GM19397 (cell line): ENCODE results near the gene TMSB10.
"Not testable (repeated sequence)": the region's sequence is repeated elsewhere in the genome, so short reads cannot be mapped to it uniquely, and the experiment has no call there.

ENCODE experiments used
- ATAC-seq: cut with Tn5 transposase; IDR thresholded peaks from one replicate; pipeline ENCODE4 v1.9.1; 2021; ENCODE audit warnings: mild to moderate bottlenecking, moderate library complexity; ENCODE audit not compliant: unreplicated experiment

Gene TMSB10

DNA sequence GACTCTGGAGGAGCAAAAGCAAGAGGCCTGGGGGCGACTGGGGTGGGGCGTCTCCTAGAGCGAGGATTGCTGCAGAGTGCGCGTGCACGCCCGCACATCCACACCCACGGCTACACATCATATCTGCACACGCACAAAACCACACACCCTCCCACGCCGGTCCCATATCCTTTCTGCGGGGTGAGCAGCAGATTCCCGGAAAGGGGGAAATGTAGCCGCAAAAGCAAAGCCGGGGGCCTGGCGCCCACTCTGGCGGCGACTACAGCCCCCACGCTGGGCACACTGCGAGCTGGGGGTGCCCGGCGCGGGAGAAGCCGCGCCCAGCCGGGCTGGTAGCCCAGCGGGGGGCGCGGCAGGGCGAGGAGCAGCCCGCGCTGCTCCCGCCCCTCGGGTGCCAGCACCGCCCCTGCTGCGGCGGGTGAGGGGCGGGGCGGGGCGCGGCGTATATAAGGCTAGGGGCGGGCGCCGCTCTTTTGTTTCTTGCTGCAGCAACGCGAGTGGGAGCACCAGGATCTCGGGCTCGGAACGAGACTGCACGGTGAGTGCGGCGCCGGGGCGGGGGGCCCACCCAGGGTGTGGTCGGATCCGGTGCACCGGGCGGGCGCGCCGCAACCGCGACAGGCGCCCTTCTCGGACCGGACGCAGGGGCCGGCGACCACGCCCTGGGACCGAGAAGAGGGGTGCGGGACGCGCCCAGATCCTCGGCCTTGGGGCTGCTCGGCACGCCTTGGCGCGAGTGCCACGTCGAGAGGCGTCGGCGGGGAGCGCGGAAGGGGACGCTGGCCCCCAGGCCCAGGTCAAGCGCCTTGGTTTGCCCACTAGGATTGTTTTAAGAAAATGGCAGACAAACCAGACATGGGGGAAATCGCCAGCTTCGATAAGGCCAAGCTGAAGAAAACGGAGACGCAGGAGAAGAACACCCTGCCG lies at the start of gene TMSB10:
Gene TMSB10 (plus strand): TSS at position 476 of the 927 bp plus-strand sequence.
- peak; percentile 77 for ATAC-seq

GRCh38 chr2:84855731-84856130 lies 49.7 kb upstream of the TMSB10 start:
- ATAC-seq = no peak

DNA sequence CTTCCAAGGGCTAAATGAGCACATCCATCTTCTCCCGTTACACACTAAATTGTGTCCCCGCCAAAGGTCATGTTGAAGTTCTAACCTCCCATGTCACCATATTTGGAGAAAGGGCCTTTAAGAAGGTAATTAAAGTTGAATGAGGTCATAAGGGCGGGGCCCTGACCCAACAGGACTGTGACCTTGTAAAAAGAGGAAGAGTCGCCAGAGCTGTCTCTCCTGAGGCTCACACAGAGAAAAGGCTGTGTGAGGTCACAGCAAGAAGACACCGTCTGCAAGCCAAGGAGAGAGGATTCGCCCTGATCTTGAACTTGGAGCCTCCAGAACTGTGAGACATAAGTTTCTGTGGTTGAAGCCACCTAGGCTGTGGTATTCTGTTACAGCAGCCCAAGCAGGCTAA lies 48.7 kb upstream of the TMSB10 start:
- peak; percentile 46 for ATAC-seq

DNA sequence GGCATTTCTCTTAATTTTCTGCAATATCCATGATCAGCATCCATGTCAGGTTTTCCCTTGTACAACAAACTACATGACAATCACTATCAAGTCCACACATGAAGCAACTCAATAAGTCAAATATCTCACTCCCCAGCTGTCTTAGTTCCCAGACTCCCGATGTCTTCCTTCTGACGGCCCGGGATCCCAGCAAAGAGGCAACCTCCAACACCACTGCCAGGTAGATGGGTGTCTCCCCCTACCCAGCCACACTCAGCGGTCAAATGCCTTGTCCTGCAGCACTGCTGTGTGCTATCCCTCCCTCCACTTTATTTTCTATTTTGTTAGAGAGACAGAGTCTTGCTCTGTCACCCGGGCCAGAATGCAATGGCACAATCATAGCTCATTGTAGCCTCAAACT lies 47.9 kb upstream of the TMSB10 start:
- ATAC-seq = no peak

DNA sequence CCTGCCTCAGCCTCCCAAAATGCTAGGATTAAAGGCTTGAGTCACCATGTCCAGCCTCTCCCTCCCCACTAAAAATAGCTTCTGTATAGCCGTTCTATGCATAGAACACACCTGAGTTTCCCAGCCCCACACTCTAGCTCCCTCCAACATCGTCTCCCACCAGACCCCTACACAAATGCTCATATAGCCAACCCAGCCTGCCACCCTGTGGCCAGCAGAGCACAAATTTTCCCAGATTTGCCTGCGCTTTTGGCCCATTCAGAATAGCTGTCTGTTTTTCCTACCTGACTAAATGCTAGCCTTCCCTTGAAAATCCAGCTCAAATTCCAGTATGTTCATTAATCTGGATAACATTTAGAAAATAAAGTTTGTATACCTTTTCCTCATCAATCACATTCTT lies 47.3 kb upstream of the TMSB10 start:
- no peak for ATAC-seq

- ATAC-seq = no peak
Observed at GRCh38 chr2:84858937-84859336, 46.5 kb upstream of the TMSB10 start.

GRCh38 chr2:84861539-84861938 lies 43.9 kb upstream of the TMSB10 start:
- ATAC-seq = no peak

DNA sequence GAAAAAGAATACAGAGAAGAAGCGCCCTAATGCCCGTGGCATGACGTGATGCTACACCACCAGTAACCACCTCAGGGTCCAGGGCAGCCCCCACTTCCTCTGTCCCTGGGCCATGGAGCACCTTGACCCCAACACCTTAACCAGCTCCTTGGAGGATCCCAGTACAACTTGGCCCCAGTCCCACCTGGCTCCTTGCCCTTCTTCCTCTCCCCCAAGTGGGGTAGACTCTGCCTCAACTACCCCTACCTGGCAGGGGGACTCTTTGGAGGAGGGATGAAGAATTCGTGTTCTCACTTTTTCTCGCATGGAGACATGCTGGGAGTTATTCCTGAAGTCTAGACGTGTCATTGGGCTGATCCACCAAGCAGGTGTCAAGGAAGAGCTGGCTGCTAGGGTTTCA lies 43.5 kb upstream of the TMSB10 start:
- ATAC-seq = no peak

DNA sequence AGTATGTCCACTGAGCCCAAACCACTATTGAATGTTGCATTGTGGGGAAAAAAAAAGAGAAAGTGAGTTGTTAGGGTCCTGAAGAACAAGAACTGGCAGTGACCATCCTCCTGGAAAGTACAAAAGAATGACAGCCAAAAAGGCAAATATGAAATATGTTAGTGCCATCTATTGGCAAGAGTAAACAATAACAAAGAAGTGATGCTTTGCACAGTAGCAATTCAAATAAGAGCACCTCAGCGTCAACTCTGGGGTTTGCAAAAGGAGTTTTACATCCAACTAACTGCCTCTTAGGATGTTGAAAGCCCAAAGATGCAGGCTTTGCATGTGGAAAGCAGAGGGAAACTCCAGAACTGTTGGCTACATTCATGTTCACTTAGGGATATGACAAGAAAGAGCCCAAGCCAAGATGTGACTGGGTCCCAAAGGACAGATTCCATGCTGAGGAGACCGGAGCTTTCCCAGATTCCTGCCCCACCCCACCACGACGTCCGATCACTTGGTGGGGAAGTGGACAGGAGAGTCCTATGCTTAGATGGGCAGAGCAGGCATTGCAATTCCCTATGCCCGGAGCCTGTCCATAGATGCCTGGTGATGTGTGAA lies 40.2 kb upstream of the TMSB10 start:
- no peak for ATAC-seq

DNA sequence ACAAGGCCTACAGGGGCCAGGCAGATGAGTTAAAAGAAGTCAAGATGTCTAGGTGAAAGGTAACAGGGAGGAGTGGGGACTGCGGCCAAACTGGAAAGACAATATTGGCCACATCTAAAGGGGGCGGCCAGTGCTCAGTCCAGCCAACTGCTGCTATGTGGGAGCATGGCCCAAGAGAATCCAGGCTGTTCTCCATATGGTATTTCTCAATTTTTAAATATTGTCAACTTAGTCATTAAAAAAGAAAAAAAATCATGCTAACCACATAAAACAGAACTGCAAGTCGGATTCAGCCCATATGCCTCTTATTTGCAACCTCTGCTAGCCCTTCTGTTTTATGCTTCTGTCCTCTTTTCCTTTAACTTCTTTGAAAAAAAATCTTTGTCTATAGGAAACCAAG lies 39.3 kb upstream of the TMSB10 start:
- ATAC-seq = no peak

DNA sequence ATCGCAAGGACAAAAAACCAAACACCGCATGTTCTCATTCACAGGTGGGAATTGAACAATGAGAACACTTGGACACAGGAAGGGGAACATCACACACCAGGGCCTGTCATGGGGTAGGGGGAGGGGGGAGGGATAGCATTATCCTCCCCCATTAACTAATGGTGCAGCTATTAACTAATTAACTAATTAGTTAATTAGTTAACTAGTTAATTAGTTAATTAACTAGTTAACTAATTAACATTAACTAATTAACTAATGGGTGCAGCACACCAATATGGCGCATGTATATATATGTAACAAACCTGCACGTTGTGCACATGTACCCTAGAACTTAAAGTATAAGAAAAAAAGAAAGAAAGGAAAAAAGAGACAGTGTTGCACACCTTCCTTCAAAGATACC lies 37.1 kb upstream of the TMSB10 start:
- not testable (repeated sequence) for ATAC-seq

DNA sequence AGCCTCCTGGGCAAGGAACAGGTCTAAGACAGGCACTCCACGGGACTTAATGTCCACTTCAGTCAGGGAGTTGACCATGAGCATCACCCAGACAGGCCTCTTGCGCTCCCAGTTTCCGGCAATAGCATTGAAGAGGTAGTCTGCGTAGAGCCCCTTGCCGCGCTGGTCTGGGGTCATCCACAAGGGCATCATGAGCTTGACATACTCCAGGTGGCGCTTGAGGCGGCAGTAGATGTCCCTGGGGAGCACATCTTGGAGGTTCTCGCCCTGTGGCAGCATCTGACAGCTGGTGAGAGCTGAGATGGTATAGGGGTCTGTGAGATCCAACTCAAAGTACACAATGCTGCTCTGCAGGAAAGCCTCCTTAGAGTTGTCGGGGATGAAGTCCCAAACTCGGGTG lies 35.1 kb upstream of the TMSB10 start:
- no peak for ATAC-seq

- not testable (repeated sequence) for ATAC-seq
Observed at GRCh38 chr2:84872691-84873090, 32.8 kb upstream of the TMSB10 start.

GRCh38 chr2:84873350-84873749 lies 32.1 kb upstream of the TMSB10 start:
- ATAC-seq = no peak

DNA sequence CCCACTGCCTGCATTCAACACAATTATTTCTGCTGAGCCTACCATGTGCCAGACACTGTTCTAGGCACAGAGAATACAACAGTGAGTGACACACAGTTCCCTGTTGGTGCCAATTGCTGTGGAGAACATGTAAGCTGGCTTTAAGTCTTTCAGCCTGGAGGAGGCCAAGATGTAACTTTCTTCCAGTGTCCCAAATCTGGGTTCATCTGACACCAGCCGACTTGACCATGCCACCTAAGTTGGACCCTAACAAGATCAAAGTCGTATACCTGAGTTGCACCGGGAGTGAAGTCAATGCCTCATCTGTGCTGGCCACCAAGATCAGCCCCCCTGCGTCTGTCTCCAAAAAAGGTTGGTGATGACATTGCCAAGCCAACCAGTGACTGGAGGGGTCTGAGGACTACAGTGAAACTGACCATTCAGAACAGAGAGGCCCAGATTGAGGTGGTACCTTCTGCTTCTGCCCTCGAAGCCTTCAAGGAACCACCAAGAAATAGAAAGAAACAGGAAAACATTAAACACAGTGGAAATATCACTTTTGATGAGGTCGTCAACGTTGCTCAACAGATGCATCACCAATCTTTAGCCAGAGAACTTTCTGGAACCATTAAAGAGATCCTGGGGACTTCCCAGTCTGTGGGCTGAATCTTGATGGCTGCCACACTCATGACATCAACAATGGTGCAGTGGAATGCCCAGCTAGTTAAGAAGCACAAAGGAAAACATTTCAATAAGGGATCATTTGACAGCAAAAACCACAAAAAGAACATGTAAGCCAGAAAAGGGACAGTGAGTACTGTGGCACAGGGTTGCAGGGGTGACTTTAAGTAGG lies 30.9 kb upstream of the TMSB10 start:
- no peak for ATAC-seq

- ATAC-seq = no peak
Observed at GRCh38 chr2:84875213-84875560, 30.3 kb upstream of the TMSB10 start.

GRCh38 chr2:84875619-84876018 lies 29.8 kb upstream of the TMSB10 start:
- ATAC-seq = not testable (repeated sequence)

DNA sequence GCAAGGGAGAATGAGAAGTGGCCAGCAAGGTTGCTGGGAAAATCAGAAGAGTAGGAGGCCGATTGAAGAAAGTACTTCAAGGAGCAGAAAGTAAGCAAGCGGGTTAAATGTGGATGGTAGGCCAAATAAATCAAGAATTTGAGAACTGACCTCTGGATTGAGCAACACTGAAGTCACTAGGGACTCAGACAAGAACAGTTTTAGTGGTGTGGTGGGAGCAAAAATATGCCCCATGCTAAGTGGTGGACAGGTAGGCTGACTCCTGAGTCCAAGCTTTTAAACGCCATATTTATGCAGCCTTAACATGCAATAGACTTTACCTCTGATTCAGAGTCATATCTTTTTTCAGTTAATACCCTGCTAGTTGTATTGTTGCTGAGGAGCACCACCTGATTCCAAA lies 29.1 kb upstream of the TMSB10 start:
- no peak for ATAC-seq

GRCh38 chr2:84878459-84878858 lies 27.0 kb upstream of the TMSB10 start:
- peak; percentile 40 for ATAC-seq

- no peak for ATAC-seq
Observed at GRCh38 chr2:84878896-84879583, 26.4 kb upstream of the TMSB10 start.
